HG03571 (cell line): ENCODE results near the gene TENM4.

Source experiments
- ATAC-seq: cut with Tn5 transposase; IDR thresholded peaks from one replicate; pipeline ENCODE4 v1.9.1; 2021; ENCODE audit not compliant: unreplicated experiment

The TENM4 gene

GRCh38 chr11:78772186-78772585, 668.6 kb downstream of the TENM4 start:
- no peak for ATAC-seq

GRCh38 chr11:78770931-78771330, 669.9 kb downstream of the TENM4 start:
- ATAC-seq = no peak

GRCh38 chr11:78768971-78769370, 671.9 kb downstream of the TENM4 start:
- ATAC-seq = no peak

- ATAC-seq = no peak
Observed at GRCh38 chr11:78768345-78768744, 672.5 kb downstream of the TENM4 start.

GRCh38 chr11:78767027-78767932, 673.5 kb downstream of the TENM4 start:
- ATAC-seq = no peak

GRCh38 chr11:78764946-78765345, 675.9 kb downstream of the TENM4 start:
- no peak for ATAC-seq

GRCh38 chr11:78763664-78764063, 677.2 kb downstream of the TENM4 start:
- no peak for ATAC-seq

- ATAC-seq = no peak
Observed at GRCh38 chr11:78762105-78762504, 678.7 kb downstream of the TENM4 start.

- no peak for ATAC-seq
Observed at GRCh38 chr11:78759071-78759470, 681.8 kb downstream of the TENM4 start.

GRCh38 chr11:78753297-78753696, 687.5 kb downstream of the TENM4 start:
- ATAC-seq = no peak

GRCh38 chr11:78752494-78752893, 688.3 kb downstream of the TENM4 start:
- ATAC-seq = no peak

GRCh38 chr11:78748918-78749690, 691.7 kb downstream of the TENM4 start:
- no peak for ATAC-seq

- no peak for ATAC-seq
Observed at GRCh38 chr11:78744949-78745348, 695.9 kb downstream of the TENM4 start.

- ATAC-seq = no peak
Observed at GRCh38 chr11:78744202-78744601, 696.6 kb downstream of the TENM4 start.

GRCh38 chr11:78742430-78742829, 698.4 kb downstream of the TENM4 start:
- no peak for ATAC-seq

- ATAC-seq = no peak
Observed at GRCh38 chr11:78741741-78742140, 699.1 kb downstream of the TENM4 start.

- no peak for ATAC-seq
Observed at GRCh38 chr11:78740199-78741071, 700.4 kb downstream of the TENM4 start.

- no peak for ATAC-seq
Observed at GRCh38 chr11:78737891-78738290, 702.9 kb downstream of the TENM4 start.

- ATAC-seq = no peak
Observed at GRCh38 chr11:78737301-78737700, 703.5 kb downstream of the TENM4 start.

- ATAC-seq = no peak
Observed at GRCh38 chr11:78735711-78736110, 705.1 kb downstream of the TENM4 start.

GRCh38 chr11:78733031-78733430, 707.8 kb downstream of the TENM4 start:
- no peak for ATAC-seq
